ENCODE measurements around the gene IFI44L. TPM values are rescaled to one million over a fixed set of nuclear protein-coding genes. Genes with fewer than 3 reads are reported as not detected.

The IFI44L gene
- total and polyA plus RNA-seq, 4 donors: 2.1 to 6.5 (median 2.9) TPM

GRCh38 chr1:78607944-78608343, 12.3 kb upstream of the IFI44L start:
- Histone ChIP-seq H3K9ac (ENCODE audit: low read depth in 1 of 2, low read length in 2 of 2) (no peak overlapping the region), H3K4me1 (ENCODE audit: control insufficient read depth in 4 of 4, insufficient read depth in 4 of 4, low read length in 3 of 4) (no peaks in the 10 kb centered on the region), H3K9me3 (ENCODE audit: control insufficient read depth in 4 of 4, low read length in 3 of 4) (no peaks in the 10 kb centered on the region), H3K27ac (ENCODE audit: low read depth in 1 of 2, low read length in 2 of 2) (no peak overlapping the region), H3K27me3 (ENCODE audit: control insufficient read depth in 4 of 4, insufficient read depth in 4 of 4, low read length in 3 of 4) (no peaks in the 10 kb centered on the region), H3K4me3 (ENCODE audit: low read depth in 1 of 3, low read length in 3 of 3) (no peak overlapping the region), H3K36me3 (ENCODE audit: control insufficient read depth in 4 of 4, insufficient read depth in 3 of 4, low read depth in 1 of 4, low read length in 3 of 4) (no peaks in the 10 kb centered on the region)
- TF ChIP-seq EGR1 (IDR thresholded peaks at IDR 0.05; ENCODE audit: low read depth in 2 of 2): no peak
- WGBS: 48% methylated on average over 4 of the region's 4 CpGs
- no peak for DNase-seq (ENCODE audit: low spot score)

GRCh38 chr1:78617615-78618026, 2.6 kb upstream of the IFI44L start:
- no peaks in the 10 kb centered on the region for H3K27me3 ChIP-seq (ENCODE audit: control insufficient read depth in 4 of 4, insufficient read depth in 4 of 4, low read length in 3 of 4)
- H3K9me3 ChIP-seq (ENCODE audit: control insufficient read depth in 4 of 4, low read length in 3 of 4): no peaks in the 10 kb centered on the region
- no peak overlapping the region for H3K9ac ChIP-seq (ENCODE audit: low read depth in 1 of 2, low read length in 2 of 2)
- H3K27ac ChIP-seq (ENCODE audit: low read depth in 1 of 2, low read length in 2 of 2): no peak overlapping the region
- no peak overlapping the region for H3K4me3 ChIP-seq (ENCODE audit: low read depth in 1 of 3, low read length in 3 of 3)
- 40% methylated on average over 7 of the region's 7 CpGs for WGBS
- DNase-seq (ENCODE audit: low spot score): no peak
- peaks cover 0 to 16% (median 7%) of the 10 kb centered on the region in 4 donors for H3K4me1 ChIP-seq (ENCODE audit: control insufficient read depth in 4 of 4, insufficient read depth in 4 of 4, low read length in 3 of 4)
- TF ChIP-seq YY1 (IDR thresholded peaks at IDR 0.05): peak; percentile 51
- no peak for TF ChIP-seq FOXA2 (IDR thresholded peaks at IDR 0.05)
- peak; percentile 78 for TF ChIP-seq MAX (IDR thresholded peaks at IDR 0.05)
- TF ChIP-seq JUND (IDR thresholded peaks at IDR 0.05): no peak
- TF ChIP-seq ATF3 (IDR thresholded peaks at IDR 0.05): no peak
- TF ChIP-seq ZBTB33 (IDR thresholded peaks at IDR 0.05): no peak
- no peak for TF ChIP-seq REST (IDR thresholded peaks at IDR 0.05)
- no peak for TF ChIP-seq FOXA1 (IDR thresholded peaks at IDR 0.05)
- TF ChIP-seq NR2F2 (IDR thresholded peaks at IDR 0.05): no peak
- no peak for TF ChIP-seq GABPA (IDR thresholded peaks at IDR 0.05 in 1 of 2, conservative IDR thresholded peaks at IDR 0.05 in 1 of 2)
- TF ChIP-seq TAF1 (conservative IDR thresholded peaks at IDR 0.05): no peak
- no peak for TF ChIP-seq HNF4G (IDR thresholded peaks at IDR 0.05)
- TF ChIP-seq EGR1 (IDR thresholded peaks at IDR 0.05; ENCODE audit: low read depth in 2 of 2): no peak
- TF ChIP-seq HNF4A (conservative IDR thresholded peaks at IDR 0.05): peak in 1 of 2 donors; percentile 26
- peak; percentile 24 for TF ChIP-seq SP1 (IDR thresholded peaks at IDR 0.05)
- TF ChIP-seq RXRA (IDR thresholded peaks at IDR 0.05): peak; percentile 7 to 36
- peak; percentile 94 to 96 for TF ChIP-seq RAD21 (IDR thresholded peaks at IDR 0.05)
- peak; percentile 90 for TF ChIP-seq CTCF (IDR thresholded peaks at IDR 0.05; ENCODE audit: low read depth, low read length, missing input control)
- H3K36me3 ChIP-seq (ENCODE audit: control insufficient read depth in 4 of 4, insufficient read depth in 3 of 4, low read depth in 1 of 4, low read length in 3 of 4): no peaks in the 10 kb centered on the region
